ENCODE results near the gene HAO2.
"Not testable (repeated sequence)": the region's sequence is repeated elsewhere in the genome, so short reads cannot be mapped to it uniquely, and the experiment has no call there.

Gene HAO2

DNA sequence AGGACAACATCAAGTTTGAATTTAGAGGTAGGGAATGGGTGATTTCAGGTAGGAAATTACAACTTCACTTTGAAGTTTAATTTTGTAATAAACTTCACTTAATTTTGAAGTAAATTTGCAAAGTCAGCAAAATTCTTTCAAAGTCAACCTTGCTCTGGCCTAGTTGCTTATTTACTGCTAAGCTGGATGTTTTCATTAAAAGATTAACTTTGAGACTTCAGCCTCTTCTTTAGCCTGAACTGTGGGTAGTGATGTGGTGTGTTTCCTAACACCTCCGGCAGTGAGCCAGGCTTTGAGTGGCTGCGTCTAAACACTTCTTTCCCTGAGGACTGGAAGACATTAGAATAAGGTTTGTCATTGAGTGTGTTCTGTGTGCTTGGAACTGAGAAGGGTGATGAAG, at the start of gene HAO2:
Gene HAO2, plus strand, starts transcription at position 232 of the 400 bp plus-strand sequence. CDS start 12,301 bp downstream, outside the sequence.
- DNase-seq: no peak

GRCh38 chr1:119320100-119320499, 48.5 kb upstream of the HAO2 start:
- no peak for DNase-seq

GRCh38 chr1:119321666-119322419, 46.7 kb upstream of the HAO2 start:
- no peak for DNase-seq

DNA sequence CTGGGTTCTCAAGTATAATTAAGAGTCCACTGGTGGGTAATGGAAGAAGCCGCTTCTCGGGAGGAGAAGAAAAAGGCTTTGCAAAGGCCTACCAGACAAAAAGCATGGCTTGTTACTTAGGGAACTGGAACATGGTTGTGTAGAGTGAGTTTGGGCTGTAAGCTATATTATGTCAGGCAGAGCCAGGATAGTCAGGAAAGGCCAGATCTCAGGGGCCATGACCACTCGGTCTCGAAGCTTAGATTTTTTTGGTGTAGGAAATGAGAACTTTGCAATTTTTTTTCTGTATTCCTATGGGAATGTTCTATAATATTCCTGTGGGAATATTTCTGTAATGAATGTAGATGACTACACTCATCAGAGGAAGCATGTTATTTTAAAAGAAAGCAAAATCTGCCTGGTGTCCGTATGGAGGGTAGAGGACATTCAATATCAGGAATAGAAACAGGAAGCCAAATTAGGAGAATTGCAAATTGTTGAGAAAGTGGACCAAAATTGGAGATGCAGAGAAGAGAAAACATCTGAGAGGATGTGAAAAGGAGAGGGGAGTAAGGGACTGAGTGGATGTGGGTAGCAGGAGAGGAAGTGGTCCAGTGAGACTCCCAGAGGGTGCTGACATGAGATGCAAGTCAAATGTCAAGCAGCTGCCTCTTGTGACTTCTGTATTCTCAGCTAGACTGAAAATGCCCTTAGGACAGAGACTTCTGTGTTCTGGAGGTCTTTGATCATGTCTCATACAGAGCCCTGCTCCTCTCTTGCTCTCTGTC, 45.2 kb upstream of the HAO2 start:
- DNase-seq: no peak

- DNase-seq: no peak
Observed at GRCh38 chr1:119324198-119324597, 44.4 kb upstream of the HAO2 start.

- no peak for DNase-seq
Observed at GRCh38 chr1:119326251-119326650, 42.3 kb upstream of the HAO2 start.

DNA sequence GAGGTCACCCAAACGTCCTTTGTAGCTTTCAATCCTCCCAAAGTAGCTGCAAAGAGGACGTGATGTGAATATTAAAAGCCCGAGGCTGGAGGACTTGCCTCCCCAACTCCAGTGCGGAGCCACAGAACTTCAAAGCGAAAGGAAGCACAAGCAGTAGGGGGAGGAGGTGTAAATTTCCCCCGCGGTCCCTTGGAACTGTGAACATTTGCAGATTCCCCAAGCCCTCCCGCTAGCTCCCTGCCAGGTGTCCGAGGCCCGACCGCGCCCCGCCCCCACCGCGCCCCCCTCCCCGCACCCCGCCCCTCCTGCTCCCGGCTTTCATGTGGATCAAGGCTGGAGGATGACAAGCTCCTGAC, 41.5 kb upstream of the HAO2 start:
- no peak for DNase-seq

GRCh38 chr1:119327450-119328155, 41.0 kb upstream of the HAO2 start:
- DNase-seq: peak; percentile 12 to 29

GRCh38 chr1:119329541-119330461, 38.8 kb upstream of the HAO2 start:
- DNase-seq: no peak

GRCh38 chr1:119330466-119331189, 38.0 kb upstream of the HAO2 start:
- DNase-seq: no peak

GRCh38 chr1:119331190-119331515, 37.4 kb upstream of the HAO2 start:
- no peak for DNase-seq

DNA sequence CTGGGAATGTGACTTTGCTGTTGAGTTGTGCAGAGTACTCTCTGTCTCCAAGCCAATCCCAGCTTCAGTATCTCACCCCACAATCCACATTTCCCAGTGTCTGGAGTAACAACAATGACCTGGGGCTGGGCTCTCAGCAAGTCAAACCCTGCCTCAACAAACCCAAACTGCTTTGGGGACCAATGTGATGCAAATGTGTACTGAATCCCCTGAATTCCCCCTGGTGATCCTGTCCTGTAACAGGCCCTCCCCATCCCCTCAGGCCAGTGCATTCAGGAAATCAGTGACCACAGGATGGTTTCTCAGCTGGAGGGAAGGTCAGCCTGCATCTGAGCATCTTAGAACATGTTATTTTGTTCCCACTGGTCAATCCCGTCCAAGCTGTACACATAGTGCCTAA, 36.7 kb upstream of the HAO2 start:
- no peak for DNase-seq

GRCh38 chr1:119332622-119333021, 36.0 kb upstream of the HAO2 start:
- no peak for DNase-seq

DNA sequence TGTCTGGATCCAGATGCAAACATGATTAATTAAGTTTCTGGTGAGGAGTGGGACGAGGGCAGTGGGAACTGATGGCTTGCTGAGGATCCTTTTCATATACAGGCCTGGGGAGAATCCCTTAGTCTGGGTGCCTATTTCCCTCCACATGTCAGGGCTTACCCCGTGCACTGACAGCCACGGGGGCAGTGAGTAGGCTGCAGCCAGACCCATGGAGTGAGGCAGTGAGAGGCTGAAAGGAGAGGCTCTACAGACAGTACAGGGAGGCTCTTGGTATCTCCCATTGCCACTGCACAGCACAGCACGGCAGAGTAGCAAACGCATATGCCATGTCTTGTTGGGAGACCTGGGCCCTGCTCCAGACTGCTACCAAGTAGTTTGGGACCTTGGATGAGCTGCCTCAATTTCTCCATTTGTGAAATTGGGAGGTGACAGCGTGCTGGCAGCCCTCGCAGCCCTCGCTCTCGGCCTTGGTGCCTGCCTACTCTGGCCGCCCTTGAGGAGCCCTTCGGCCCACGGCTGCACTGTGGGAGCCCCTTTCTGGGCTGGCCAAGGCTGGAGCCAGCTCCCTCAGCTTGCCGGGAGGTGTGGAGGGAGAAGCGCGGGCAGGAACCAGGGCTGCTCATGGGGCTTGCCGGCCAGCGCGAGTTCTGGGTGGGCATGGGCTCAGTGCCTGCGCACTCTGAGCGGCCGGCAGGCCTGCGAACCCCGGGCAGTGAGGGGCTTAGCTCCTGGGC, 35.3 kb upstream of the HAO2 start:
- no peak for DNase-seq

GRCh38 chr1:119333897-119334250, 34.7 kb upstream of the HAO2 start:
- not testable (repeated sequence) for DNase-seq

- no peak for DNase-seq
Observed at GRCh38 chr1:119336848-119337247, 31.7 kb upstream of the HAO2 start.

- no peak for DNase-seq
Observed at GRCh38 chr1:119338004-119338403, 30.6 kb upstream of the HAO2 start.

- no peak for DNase-seq
Observed at GRCh38 chr1:119338757-119339156, 29.8 kb upstream of the HAO2 start.

GRCh38 chr1:119340861-119341261, 27.7 kb upstream of the HAO2 start:
- no peak for DNase-seq

GRCh38 chr1:119341372-119341947, 27.1 kb upstream of the HAO2 start:
- no peak for DNase-seq

DNA sequence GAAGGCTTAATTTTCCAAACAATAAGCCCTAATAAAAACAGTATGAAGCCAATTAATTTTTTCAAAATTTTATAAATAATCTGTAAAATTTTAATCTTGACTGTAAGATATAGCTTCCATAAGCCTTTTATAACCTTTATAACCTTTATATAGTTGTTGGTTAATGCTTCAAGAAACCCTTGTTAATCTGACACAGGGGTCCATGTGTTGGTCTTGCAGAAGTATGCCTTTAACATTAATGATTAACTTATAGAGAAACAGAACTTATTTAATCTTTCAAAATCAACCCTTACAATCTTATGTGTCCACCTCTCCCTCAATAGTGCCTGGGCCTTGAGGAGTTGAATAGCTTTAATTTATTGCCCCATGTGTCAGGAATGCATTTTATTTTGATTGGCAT, 23.2 kb upstream of the HAO2 start:
- DNase-seq: no peak

All from activated CD4-positive, alpha-beta T cell treated with anti-CD3 and anti-CD28 coated beads for 4 hours (primary cell).